Measurements from ENCODE around the gene IRF2BP2. TPM values are rescaled to one million over a fixed set of nuclear protein-coding genes. Genes with fewer than 3 reads are reported as not detected.

IRF2BP2 gene
- total and polyA plus RNA-seq, 2 of the 13 experiments (the other 11 are each of a cell fraction or from before 2014, with no cell fraction given) = 140 to 147 TPM

DNA sequence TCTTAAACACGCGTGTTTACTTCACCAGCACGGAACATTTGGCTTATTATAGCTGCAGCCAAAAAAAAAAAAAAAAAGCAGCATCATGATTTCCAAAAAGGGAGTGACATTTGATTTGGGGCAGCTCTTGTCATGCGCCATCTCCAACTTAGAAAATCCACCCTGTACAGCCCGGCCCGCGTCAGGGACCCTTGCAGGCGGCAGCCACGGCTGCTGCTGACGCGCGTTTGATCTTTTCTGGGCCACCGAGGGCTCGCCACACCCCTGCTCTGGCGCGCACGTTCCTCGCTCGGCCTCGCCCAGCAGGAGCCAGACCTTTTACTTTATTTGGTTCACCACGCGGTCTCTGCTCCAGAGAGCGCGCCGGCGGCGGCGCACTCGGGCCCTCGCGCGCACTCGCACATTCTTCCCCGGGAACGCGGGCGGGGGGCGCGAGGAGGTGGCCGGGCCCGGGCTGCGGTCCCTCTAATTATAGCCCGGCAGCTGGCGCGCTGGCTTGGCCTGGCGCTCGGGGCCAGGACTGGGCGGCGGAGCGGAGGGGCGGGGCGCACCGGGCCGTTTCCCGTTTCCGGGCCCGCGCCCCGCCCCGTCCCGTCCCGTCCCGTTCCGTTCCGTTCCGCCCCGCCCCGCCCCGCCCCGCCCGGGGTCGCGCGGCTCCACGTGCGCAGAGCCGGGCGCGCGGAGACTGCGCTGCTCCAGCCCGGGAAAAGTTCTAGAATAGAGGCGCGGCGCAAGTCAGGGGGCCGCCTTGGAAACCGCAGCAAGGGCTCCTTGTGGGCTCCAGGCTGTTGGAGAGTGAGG is 10.2 kb downstream of the IRF2BP2 start (continued):
- TF ChIP-seq, protein P1, sequence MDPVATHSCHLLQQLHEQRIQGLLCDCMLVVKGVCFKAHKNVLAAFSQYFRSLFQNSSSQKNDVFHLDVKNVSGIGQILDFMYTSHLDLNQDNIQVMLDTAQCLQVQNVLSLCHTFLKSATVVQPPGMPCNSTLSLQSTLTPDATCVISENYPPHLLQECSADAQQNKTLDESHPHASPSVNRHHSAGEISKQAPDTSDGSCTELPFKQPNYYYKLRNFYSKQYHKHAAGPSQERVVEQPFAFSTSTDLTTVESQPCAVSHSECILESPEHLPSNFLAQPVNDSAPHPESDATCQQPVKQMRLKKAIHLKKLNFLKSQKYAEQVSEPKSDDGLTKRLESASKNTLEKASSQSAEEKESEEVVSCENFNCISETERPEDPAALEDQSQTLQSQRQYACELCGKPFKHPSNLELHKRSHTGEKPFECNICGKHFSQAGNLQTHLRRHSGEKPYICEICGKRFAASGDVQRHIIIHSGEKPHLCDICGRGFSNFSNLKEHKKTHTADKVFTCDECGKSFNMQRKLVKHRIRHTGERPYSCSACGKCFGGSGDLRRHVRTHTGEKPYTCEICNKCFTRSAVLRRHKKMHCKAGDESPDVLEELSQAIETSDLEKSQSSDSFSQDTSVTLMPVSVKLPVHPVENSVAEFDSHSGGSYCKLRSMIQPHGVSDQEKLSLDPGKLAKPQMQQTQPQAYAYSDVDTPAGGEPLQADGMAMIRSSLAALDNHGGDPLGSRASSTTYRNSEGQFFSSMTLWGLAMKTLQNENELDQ (CRISPR knock-in tag; IDR thresholded peaks at IDR 0.05; ENCODE audit: borderline replicate concordance) = peak; percentile 29; the same call in 1 of the 2 replicates
- TF ChIP-seq, protein P2, sequence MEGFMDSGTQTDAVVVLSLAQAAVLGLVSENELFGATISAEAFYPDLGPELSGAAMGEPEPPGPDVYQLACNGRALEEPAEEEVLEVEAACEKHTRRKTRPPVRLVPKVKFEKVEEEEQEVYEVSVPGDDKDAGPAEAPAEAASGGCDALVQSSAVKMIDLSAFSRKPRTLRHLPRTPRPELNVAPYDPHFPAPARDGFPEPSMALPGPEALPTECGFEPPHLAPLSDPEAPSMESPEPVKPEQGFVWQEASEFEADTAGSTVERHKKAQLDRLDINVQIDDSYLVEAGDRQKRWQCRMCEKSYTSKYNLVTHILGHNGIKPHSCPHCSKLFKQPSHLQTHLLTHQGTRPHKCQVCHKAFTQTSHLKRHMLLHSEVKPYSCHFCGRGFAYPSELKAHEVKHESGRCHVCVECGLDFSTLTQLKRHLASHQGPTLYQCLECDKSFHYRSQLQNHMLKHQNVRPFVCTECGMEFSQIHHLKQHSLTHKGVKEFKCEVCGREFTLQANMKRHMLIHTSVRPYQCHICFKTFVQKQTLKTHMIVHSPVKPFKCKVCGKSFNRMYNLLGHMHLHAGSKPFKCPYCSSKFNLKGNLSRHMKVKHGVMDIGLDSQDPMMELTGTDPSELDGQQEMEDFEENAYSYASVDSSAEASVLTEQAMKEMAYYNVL (CRISPR knock-in tag; IDR thresholded peaks at IDR 0.05; ENCODE audit: borderline replicate concordance) = no peak; the same call in 1 of the 2 replicates
- TF ChIP-seq PPARG (CRISPR knock-in tag; conservative IDR thresholded peaks at IDR 0.05) (peak; percentile 37; the same call in 1 of the 2 replicates), ERF (CRISPR knock-in tag; IDR thresholded peaks at IDR 0.05) (peak; percentile 94), KLF9 (CRISPR knock-in tag; IDR thresholded peaks at IDR 0.05; ENCODE audit: low read depth) (no peak), HIVEP1 (CRISPR knock-in tag; IDR thresholded peaks at IDR 0.05) (peak; percentile 77), SOX5 (CRISPR knock-in tag; IDR thresholded peaks at IDR 0.05; ENCODE audit: borderline replicate concordance) (peak; percentile 75; the same call in 1 of the 2 replicates), ZNF296 (CRISPR knock-in tag; conservative IDR thresholded peaks at IDR 0.05) (no peak), ZNF616 (CRISPR knock-in tag; IDR thresholded peaks at IDR 0.05; ENCODE audit: low read depth) (peak; percentile 79), ZNF747 (CRISPR knock-in tag; IDR thresholded peaks at IDR 0.05; ENCODE audit: borderline replicate concordance) (peak; percentile 82; the same call in 1 of the 2 replicates), CENPX (CRISPR knock-in tag; IDR thresholded peaks at IDR 0.05) (no peak), MYC (CRISPR knock-in tag; IDR thresholded peaks at IDR 0.05; ENCODE audit: borderline replicate concordance) (peak; percentile 98), FOXC1 (CRISPR knock-in tag; IDR thresholded peaks at IDR 0.05; ENCODE audit: borderline replicate concordance) (peak; percentile 64; the same call in 1 of the 2 replicates), HNRNPK (IDR thresholded peaks at IDR 0.05; ENCODE audit: low read depth, low read length, poor library complexity, severe bottlenecking) (peak; percentile 85), ZNF816 (CRISPR knock-in tag; IDR thresholded peaks at IDR 0.05; ENCODE audit: borderline replicate concordance) (no peak), MIXL1 (CRISPR knock-in tag; IDR thresholded peaks at IDR 0.05) (0 out of 2 replicates have a peak, but pooled peaks have one; percentile 36)
- TF ChIP-seq, protein P3, sequence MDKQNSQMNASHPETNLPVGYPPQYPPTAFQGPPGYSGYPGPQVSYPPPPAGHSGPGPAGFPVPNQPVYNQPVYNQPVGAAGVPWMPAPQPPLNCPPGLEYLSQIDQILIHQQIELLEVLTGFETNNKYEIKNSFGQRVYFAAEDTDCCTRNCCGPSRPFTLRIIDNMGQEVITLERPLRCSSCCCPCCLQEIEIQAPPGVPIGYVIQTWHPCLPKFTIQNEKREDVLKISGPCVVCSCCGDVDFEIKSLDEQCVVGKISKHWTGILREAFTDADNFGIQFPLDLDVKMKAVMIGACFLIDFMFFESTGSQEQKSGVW (CRISPR knock-in tag; IDR thresholded peaks at IDR 0.05; ENCODE audit: borderline replicate concordance) = no peak; the same call in 1 of the 2 replicates
- TF ChIP-seq, protein P4, sequence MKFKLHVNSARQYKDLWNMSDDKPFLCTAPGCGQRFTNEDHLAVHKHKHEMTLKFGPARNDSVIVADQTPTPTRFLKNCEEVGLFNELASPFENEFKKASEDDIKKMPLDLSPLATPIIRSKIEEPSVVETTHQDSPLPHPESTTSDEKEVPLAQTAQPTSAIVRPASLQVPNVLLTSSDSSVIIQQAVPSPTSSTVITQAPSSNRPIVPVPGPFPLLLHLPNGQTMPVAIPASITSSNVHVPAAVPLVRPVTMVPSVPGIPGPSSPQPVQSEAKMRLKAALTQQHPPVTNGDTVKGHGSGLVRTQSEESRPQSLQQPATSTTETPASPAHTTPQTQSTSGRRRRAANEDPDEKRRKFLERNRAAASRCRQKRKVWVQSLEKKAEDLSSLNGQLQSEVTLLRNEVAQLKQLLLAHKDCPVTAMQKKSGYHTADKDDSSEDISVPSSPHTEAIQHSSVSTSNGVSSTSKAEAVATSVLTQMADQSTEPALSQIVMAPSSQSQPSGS (CRISPR knock-in tag; IDR thresholded peaks at IDR 0.05) = 0 out of 2 replicates have a peak, but pooled peaks have one; percentile 30
- TF ChIP-seq, protein P5, sequence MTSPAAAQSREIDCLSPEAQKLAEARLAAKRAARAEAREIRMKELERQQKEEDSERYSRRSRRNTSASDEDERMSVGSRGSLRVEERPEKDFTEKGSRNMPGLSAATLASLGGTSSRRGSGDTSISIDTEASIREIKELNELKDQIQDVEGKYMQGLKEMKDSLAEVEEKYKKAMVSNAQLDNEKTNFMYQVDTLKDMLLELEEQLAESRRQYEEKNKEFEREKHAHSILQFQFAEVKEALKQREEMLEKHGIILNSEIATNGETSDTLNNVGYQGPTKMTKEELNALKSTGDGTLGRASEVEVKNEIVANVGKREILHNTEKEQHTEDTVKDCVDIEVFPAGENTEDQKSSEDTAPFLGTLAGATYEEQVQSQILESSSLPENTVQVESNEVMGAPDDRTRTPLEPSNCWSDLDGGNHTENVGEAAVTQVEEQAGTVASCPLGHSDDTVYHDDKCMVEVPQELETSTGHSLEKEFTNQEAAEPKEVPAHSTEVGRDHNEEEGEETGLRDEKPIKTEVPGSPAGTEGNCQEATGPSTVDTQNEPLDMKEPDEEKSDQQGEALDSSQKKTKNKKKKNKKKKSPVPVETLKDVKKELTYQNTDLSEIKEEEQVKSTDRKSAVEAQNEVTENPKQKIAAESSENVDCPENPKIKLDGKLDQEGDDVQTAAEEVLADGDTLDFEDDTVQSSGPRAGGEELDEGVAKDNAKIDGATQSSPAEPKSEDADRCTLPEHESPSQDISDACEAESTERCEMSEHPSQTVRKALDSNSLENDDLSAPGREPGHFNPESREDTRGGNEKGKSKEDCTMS (CRISPR knock-in tag; conservative IDR thresholded peaks at IDR 0.05) = no peak

Data from HepG2 (cell line).